D721Med (cell line): ENCODE data around the gene SUPT20H.

Experiments used
- DNase-seq: peaks from one replicate; pipeline ENCODE4 v3.0.0; 2011; ENCODE audit warnings: low spot score; ENCODE audit not compliant: insufficient read length
- FAIRE-seq: peaks from 2 replicates; lab custom pipeline; 2011; peaks lifted over from hg19 to GRCh38; lab: Jason Lieb, UNC
- TF ChIP-seq, protein P1 (sequence below): IDR thresholded peaks from 2 replicates; pipeline ENCODE4 v1.5.1; 2012; ENCODE audit warnings: mild to moderate bottlenecking, control low read depth; ENCODE audit not compliant: insufficient read depth; ENCODE audit errors: missing control alignments

SUPT20H gene

DNA sequence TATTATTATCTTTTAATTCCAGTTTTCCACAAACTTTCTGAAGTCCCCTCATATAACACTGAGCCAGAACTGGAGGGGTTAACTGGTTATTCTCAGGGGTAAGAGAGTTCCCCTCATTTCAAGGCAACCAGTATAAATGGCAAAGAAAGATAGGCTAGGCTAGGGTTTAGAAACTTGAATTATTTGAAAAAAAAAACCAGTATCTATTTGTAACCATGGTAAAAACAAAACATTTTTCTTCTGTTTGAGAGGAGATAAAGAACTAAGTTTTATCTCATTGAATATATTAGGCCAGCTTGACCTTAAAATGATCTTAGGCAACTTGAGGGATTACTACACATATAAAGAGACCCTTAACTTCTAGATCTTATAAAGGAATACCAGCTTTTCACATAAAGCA is 19.6 kb downstream of the SUPT20H start:
- DNase-seq, result no peak
- FAIRE-seq, result no peak
- TF ChIP-seq, protein P1, sequence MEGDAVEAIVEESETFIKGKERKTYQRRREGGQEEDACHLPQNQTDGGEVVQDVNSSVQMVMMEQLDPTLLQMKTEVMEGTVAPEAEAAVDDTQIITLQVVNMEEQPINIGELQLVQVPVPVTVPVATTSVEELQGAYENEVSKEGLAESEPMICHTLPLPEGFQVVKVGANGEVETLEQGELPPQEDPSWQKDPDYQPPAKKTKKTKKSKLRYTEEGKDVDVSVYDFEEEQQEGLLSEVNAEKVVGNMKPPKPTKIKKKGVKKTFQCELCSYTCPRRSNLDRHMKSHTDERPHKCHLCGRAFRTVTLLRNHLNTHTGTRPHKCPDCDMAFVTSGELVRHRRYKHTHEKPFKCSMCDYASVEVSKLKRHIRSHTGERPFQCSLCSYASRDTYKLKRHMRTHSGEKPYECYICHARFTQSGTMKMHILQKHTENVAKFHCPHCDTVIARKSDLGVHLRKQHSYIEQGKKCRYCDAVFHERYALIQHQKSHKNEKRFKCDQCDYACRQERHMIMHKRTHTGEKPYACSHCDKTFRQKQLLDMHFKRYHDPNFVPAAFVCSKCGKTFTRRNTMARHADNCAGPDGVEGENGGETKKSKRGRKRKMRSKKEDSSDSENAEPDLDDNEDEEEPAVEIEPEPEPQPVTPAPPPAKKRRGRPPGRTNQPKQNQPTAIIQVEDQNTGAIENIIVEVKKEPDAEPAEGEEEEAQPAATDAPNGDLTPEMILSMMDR, result no peak

DNA sequence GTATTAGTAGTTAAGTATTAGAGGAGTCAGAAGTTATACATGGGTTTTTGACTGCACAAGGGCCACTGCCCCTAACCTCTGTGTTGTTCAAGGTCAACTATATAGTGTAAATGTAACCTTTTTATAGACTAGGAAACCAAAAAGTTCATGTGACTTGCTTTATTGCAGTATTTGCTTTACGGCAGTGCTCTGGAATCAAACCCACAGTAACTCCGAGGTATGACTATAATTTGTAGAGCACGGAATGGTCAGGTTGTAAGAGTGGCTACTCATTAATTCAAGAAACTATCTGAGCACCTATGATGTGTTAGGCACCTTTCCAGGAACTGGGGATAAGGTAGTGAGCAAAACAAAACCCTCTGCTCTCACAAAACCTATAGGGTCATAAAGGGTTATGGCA is 22.2 kb downstream of the SUPT20H start:
- DNase-seq, result no peak
- FAIRE-seq, result no peak
- TF ChIP-seq, protein P1, result no peak

DNA sequence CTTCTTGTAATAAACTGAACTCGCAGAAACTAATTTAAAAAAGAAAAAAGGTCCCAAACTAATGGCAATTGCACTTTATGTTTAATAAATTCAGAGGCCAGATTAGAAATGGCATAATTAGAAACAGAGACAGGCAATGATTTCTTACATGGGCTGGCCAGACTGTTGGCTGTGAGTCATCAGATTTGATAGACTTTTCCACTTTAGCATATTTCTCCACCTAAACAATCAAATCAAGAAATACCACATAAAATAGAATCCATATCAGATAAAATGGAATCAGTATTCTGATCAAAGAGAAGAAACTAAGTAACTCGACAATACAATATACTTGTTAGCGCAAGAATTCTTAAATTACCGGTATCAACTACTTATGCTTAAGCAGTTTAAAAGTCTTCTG is 29.9 kb downstream of the SUPT20H start:
- FAIRE-seq, result no peak
- DNase-seq, result no peak
- TF ChIP-seq, protein P1, result no peak

DNA sequence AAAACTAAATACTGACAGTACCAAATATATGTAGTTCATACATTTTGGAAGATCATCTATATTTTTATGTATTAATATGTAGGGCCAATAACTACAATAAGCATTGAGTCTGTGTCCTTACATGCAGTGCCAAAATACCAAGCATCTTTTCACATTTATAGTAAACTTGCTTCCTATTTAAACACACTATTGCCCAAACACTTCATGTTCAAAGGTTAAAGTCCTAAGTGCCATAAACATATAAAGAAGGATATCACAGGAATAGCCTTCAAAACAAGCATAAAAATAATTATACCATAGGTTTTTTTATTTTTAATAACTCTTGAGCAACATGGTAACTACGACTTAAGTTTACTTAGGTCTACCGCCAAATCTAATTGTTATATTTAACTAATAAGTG is 31.8 kb downstream of the SUPT20H start:
- FAIRE-seq, result no peak

DNA sequence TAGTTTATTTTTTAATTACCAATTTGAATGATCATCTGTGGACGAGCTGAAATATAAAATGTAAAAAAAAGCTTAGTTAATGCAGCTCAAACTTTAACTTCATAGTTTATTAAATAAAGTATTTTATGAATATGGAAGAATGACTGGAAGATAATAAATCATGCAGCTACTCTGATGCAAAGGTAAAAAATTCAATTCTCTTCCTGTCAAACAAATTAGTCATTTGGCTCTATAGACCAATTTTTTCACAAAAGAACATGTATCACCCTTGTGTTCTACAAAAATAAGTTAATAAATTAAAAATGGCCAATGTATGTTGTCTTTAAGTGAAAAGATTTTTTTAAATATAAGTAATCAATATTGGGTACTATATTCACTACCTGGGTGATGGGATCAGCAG is 32.7 kb downstream of the SUPT20H start:
- no peak for FAIRE-seq
- TF ChIP-seq, protein P1, result no peak

More for the DNA sequence above, 31.8 kb downstream of the SUPT20H start:
- TF ChIP-seq, protein P1, result no peak
- DNase-seq, result no peak

DNA sequence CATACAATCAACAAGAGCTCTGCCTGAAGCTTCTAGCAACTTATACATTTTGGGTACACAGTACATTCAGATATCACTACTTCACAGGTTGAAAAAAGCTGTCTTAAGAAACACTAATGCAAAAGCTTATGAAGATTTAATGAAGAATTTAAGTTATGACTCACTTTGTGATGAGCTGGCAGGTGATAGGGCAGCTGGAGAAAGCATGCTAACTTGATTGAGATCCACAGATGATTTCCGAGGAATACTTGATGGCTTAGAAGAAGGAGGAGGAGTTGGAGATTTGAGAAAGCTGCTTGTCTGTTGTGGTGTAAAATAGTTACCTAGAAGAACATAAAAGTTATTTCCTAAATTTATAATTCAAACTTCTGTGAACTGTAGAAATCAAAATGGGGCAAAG is 35.6 kb downstream of the SUPT20H start:
- DNase-seq, result no peak
- no peak for FAIRE-seq
- TF ChIP-seq, protein P1, result no peak

More for the DNA sequence above, 32.7 kb downstream of the SUPT20H start:
- DNase-seq, result no peak

DNA sequence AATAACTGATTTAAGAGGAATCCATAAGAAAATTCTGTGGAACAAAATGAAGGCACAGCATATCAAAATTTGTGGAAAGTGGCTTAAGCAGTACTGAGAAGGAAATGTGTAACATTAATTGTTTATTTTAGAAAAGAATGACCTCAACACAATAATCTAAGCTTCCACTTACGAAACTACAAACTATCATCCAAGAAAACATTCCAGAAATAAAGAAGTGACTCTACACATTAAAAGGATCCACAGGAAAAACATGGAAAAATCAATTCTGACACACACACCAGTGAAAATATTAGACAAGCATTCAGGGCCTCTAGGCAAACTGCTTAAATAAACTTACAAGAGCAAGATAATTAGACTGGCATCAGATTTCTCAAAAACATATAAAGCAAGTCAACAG is 44.9 kb downstream of the SUPT20H start:
- no peak for DNase-seq

More for the DNA sequence above, 44.9 kb downstream of the SUPT20H start:
- FAIRE-seq, result no peak
- TF ChIP-seq, protein P1, result no peak
